ENCODE measurements around the gene MBNL1.

The MBNL1 gene

GRCh38 chr3:152457500-152458375 is 189.0 kb downstream of the MBNL1 start:
- Histone ChIP-seq H3K4me3 (ENCODE audit: low read length) (no peak overlapping the region), H3K36me3 (ENCODE audit: control insufficient read depth, low read length) (peaks cover 88% of the 10 kb centered on the region), H3K9me2 (replicated peaks; ENCODE audit: control insufficient read depth, low read length) (no peaks in the 10 kb centered on the region)

GRCh38 chr3:152458376-152459117 is 189.8 kb downstream of the MBNL1 start:
- Histone ChIP-seq H3K4me2 (ENCODE audit: low read length) (no peak overlapping the region), H4K20me1 (ENCODE audit: control insufficient read depth, insufficient read depth, low read depth, low read length) (no peaks in the 10 kb centered on the region), H3K27ac (ENCODE audit: low read depth, low read length) (no peak overlapping the region), H3K4me3 (ENCODE audit: low read length) (no peak overlapping the region), H3K79me2 (ENCODE audit: control insufficient read depth, low read length) (peaks cover 6% of the 10 kb centered on the region; the same call in 1 of the 2 replicates), H3F3A (ENCODE audit: control insufficient read depth, insufficient read depth) (peaks cover 27% of the 10 kb centered on the region), H3K9me2 (replicated peaks; ENCODE audit: control insufficient read depth, low read length) (no peaks in the 10 kb centered on the region), H3K4me1 (ENCODE audit: control insufficient read depth, low read length) (peaks cover 29% of the 10 kb centered on the region), H3K27me3 (ENCODE audit: control insufficient read depth, low read length) (no peaks in the 10 kb centered on the region), H3K9me3 (ENCODE audit: control insufficient read depth, insufficient read depth, low read length) (no peaks in the 10 kb centered on the region), H3K36me3 (ENCODE audit: control insufficient read depth, low read length) (peaks cover 89% of the 10 kb centered on the region)
- no peak for TF ChIP-seq EZH2phosphoT487 (IDR thresholded peaks at IDR 0.05; ENCODE audit: borderline replicate concordance, low read length)
- no peak for TF ChIP-seq CTCF (IDR thresholded peaks at IDR 0.05; ENCODE audit: low read depth, low read length, poor library complexity, severe bottlenecking)

More at GRCh38 chr3:152457500-152458375, 189.0 kb downstream of the MBNL1 start:
- Histone ChIP-seq H3K27ac (ENCODE audit: low read depth, low read length) (no peak overlapping the region), H3K4me2 (ENCODE audit: low read length) (no peak overlapping the region), H3K4me1 (ENCODE audit: control insufficient read depth, low read length) (peaks cover 22% of the 10 kb centered on the region), H3K9me3 (ENCODE audit: control insufficient read depth, insufficient read depth, low read length) (no peaks in the 10 kb centered on the region), H3K27me3 (ENCODE audit: control insufficient read depth, low read length) (no peaks in the 10 kb centered on the region), H3F3A (ENCODE audit: control insufficient read depth, insufficient read depth) (peaks cover 24% of the 10 kb centered on the region), H3K79me2 (ENCODE audit: control insufficient read depth, low read length) (peaks cover 11% of the 10 kb centered on the region), H4K20me1 (ENCODE audit: control insufficient read depth, insufficient read depth, low read depth, low read length) (no peaks in the 10 kb centered on the region)
- no peak for TF ChIP-seq CTCF (IDR thresholded peaks at IDR 0.05; ENCODE audit: low read depth, low read length, poor library complexity, severe bottlenecking)
- no peak for TF ChIP-seq EZH2phosphoT487 (IDR thresholded peaks at IDR 0.05; ENCODE audit: borderline replicate concordance, low read length)

- no peak overlapping the region for H3K4me3 ChIP-seq (ENCODE audit: low read length)
- H4K20me1 ChIP-seq (ENCODE audit: control insufficient read depth, insufficient read depth, low read depth, low read length): no peaks in the 10 kb centered on the region
- peaks cover 33% of the 10 kb centered on the region for H3F3A ChIP-seq (ENCODE audit: control insufficient read depth, insufficient read depth)
- H3K4me1 ChIP-seq (ENCODE audit: control insufficient read depth, low read length): peaks cover 29% of the 10 kb centered on the region
- no peaks in the 10 kb centered on the region for H3K9me2 ChIP-seq (replicated peaks; ENCODE audit: control insufficient read depth, low read length)
- H3K79me2 ChIP-seq (ENCODE audit: control insufficient read depth, low read length): 0 out of 2 replicates have a peak, but pooled peaks cover 5% of the 10 kb centered on the region
- H3K36me3 ChIP-seq (ENCODE audit: control insufficient read depth, low read length): peaks cover 87% of the 10 kb centered on the region
- H3K27me3 ChIP-seq (ENCODE audit: control insufficient read depth, low read length): no peaks in the 10 kb centered on the region
- no peaks in the 10 kb centered on the region for H3K9me3 ChIP-seq (ENCODE audit: control insufficient read depth, insufficient read depth, low read length)
- no peak overlapping the region for H3K4me2 ChIP-seq (ENCODE audit: low read length)
- no peak overlapping the region for H3K27ac ChIP-seq (ENCODE audit: low read depth, low read length)
- TF ChIP-seq CTCF (IDR thresholded peaks at IDR 0.05; ENCODE audit: low read depth, low read length, poor library complexity, severe bottlenecking): no peak
- TF ChIP-seq EZH2phosphoT487 (IDR thresholded peaks at IDR 0.05; ENCODE audit: borderline replicate concordance, low read length): no peak
Measured at GRCh38 chr3:152459118-152459515, 190.4 kb downstream of the MBNL1 start.
